Common myeloid progenitor, CD34-positive (primary cell): Measurements from ENCODE around the gene CASP12.

Experiments
- CTCF ChIA-PET: fragments of 350-600 bp; sonication (Branson Sonifier 250); formaldehyde crosslinking; loops from one replicate; lab custom pipeline; 2021; ENCODE audit warnings: antibody characterized with exemption; lab: Charles Lee
- POLR2A ChIA-PET: fragments of 350-600 bp; sonication (Branson Sonifier 250); formaldehyde crosslinking; loops from one replicate; lab custom pipeline; 2021; ENCODE audit warnings: antibody characterized with exemption; lab: Charles Lee
- DNase-seq, 3 donors: peaks; one replicate each; pipeline versions ENCODE4 v3.0.0 to v3.0.0-alpha.2; 2013
- H3K27ac ChIP-seq, 2 experiments: 1 replicate in 1 of 2; 2 replicates in 1 of 2; pipeline ENCODE4 v1.7.0; 2013; ENCODE audit warnings: inconsistent platforms in 2 of 2, low read length in 2 of 2, mild to moderate bottlenecking in 2 of 2, low read depth in 1 of 2, moderate library complexity in 1 of 2; ENCODE audit not compliant: severe bottlenecking in 2 of 2, insufficient read depth in 1 of 2, poor library complexity in 1 of 2
- H3K27me3 ChIP-seq, 5 experiments: replicated peaks in 2 of 5; 1 replicate in 3 of 5; 2 replicates in 2 of 5; pipeline versions ENCODE4 v1.6.1 to v1.7.0; 2013; ENCODE audit warnings: low read length in 4 of 5, mild to moderate bottlenecking in 2 of 5, moderate library complexity in 2 of 5, inconsistent platforms in 1 of 5; ENCODE audit not compliant: insufficient read depth in 5 of 5, control insufficient read depth in 4 of 5
- H3K36me3 ChIP-seq, 4 experiments: 1 replicate in 2 of 4; 2 replicates in 2 of 4; pipeline versions ENCODE4 v1.6.1 to v1.7.0; 2013; ENCODE audit warnings: low read length in 3 of 4, control low read depth in 1 of 4, mild to moderate bottlenecking in 1 of 4; ENCODE audit not compliant: control insufficient read depth in 4 of 4, insufficient read depth in 4 of 4
- H3K4me1 ChIP-seq, 4 experiments: 1 replicate in 3 of 4; 2 replicates in 1 of 4; pipeline versions ENCODE4 v1.6.1 to v1.7.1; 2013; ENCODE audit warnings: low read length in 3 of 4, mild to moderate bottlenecking in 3 of 4, control low read depth in 1 of 4, inconsistent platforms in 1 of 4, moderate library complexity in 1 of 4; ENCODE audit not compliant: control insufficient read depth in 4 of 4, insufficient read depth in 4 of 4; ENCODE audit errors: control extremely low read depth in 1 of 4
- H3K4me3 ChIP-seq, 7 experiments: 1 replicate in 4 of 7; 2 replicates in 3 of 7; pipeline versions ENCODE4 v1.5.1 to v1.7.0; 2013; ENCODE audit warnings: mild to moderate bottlenecking in 7 of 7, low read length in 6 of 7, moderate library complexity in 6 of 7, inconsistent platforms in 2 of 7, low read depth in 2 of 7, control low read depth in 1 of 7; ENCODE audit not compliant: insufficient read depth in 4 of 7, control insufficient read depth in 1 of 7; ENCODE audit errors: extremely low read depth in 1 of 7
- H3K9me3 ChIP-seq, 5 experiments: 1 replicate in 4 of 5; 2 replicates in 1 of 5; pipeline versions ENCODE4 v1.6.1 to v1.7.1; 2013; ENCODE audit warnings: low read length in 4 of 5, mild to moderate bottlenecking in 2 of 5, inconsistent platforms in 1 of 5, low read depth in 1 of 5, moderate library complexity in 1 of 5; ENCODE audit not compliant: control insufficient read depth in 4 of 5, insufficient read depth in 2 of 5; ENCODE audit errors: control extremely low read depth in 1 of 5
- WGBS: methylation state at CpG from one replicate; pipeline ENCODE4 v1.1.5; 2013; ENCODE audit not compliant: insufficient coverage; 5-methylcytosine and 5-hydroxymethylcytosine counted together

Gene CASP12

DNA sequence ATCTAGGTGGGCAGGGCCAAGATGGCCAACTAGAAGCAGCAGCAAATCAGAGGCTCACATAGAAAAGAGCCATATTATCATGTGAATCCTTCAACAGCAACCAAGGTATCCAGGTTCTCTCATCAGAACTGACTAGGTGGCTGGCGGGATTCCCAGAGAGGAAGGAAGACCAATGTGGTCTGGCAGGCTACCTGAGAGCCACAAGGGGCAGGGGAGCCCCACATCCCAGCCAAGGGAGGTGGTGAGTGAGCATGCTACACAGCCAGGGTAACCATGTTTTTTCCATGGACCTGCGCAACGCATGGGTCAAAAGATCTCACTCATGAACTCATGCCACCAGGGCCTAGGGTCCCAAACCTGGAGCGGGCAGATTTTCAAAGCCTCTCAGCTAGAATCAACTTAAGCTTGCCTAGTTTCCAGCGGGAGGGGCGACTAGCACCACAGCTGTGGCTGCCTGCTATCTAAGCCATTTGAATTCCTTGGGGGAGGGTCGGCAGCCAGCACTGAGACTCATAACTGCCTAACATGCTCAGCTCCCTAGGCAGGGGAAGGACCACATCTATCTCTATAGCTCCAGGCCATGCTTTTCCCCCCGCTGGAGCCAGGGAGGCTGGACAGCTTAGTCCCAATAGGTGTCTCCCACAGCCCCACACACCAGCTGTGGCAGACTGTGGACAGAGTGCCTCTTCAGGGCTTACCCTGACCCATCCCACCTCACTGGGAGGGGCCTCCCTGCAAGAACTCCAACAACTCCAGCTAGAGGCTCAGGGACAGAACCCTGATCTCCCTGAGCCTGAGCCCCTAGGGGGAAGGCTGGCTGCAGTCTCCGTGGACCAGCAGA lies 28.7 kb upstream of the CASP12 start:
- ChIA-PET CTCF (interaction anchor here (1.2 kb wide), 1 partner anchor 74 kb away, joined by 3 read pairs; no protein-coding TSS in a partner anchor), POLR2A (no interaction called here)
- no peak overlapping the region for H3K27ac ChIP-seq
- peaks cover 0 to 2% (median 0%) of the 10 kb centered on the region in 4 experiments for H3K4me1 ChIP-seq
- no peak overlapping the region for H3K4me3 ChIP-seq
- 94% methylated on average over 8 of the region's 9 CpGs for whole genome bisulfite sequencing
- no peaks in the 10 kb centered on the region for H3K27me3 ChIP-seq
- no peak for DNase-seq
- peaks cover 0 to 8% (median 3%) of the 10 kb centered on the region in 5 experiments for H3K9me3 ChIP-seq
- H3K36me3 ChIP-seq, result no peaks in the 10 kb centered on the region

DNA sequence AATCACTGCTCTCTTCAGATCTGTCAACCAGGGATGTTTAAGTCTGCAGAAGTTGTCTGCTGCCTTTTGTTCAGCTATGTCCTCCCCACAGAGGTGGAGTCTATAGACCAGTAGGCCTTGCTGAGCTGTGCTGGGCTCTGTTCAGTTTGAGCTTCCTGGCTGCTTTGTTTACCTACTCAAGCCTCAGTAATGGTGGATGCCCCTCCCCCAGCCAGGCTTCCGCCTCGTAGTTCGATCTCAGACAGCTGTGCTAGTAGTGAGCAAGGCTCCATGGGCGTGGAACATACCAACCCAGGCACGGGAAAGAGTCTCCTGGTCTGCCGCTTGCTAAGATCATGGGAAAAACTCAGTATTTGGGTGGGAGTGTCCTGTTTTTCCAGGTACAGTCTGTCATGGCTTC lies 27.6 kb upstream of the CASP12 start:
- 100% methylated on average over 6 of the region's 6 CpGs for WGBS
- DNase-seq, result no peak
- no peak overlapping the region for H3K27ac ChIP-seq
- no peaks in the 10 kb centered on the region for H3K27me3 ChIP-seq
- CTCF ChIA-PET, result interaction anchor here (1.2 kb wide), 1 partner anchor 75 kb away, joined by 3 read pairs; no protein-coding TSS in a partner anchor
- peaks cover 0 to 5% (median 3%) of the 10 kb centered on the region in 5 experiments for H3K9me3 ChIP-seq
- H3K4me3 ChIP-seq, result no peak overlapping the region
- POLR2A ChIA-PET, result no interaction called here
- no peaks in the 10 kb centered on the region for H3K36me3 ChIP-seq
- peaks cover 0 to 2% (median 0%) of the 10 kb centered on the region in 4 experiments for H3K4me1 ChIP-seq

DNA sequence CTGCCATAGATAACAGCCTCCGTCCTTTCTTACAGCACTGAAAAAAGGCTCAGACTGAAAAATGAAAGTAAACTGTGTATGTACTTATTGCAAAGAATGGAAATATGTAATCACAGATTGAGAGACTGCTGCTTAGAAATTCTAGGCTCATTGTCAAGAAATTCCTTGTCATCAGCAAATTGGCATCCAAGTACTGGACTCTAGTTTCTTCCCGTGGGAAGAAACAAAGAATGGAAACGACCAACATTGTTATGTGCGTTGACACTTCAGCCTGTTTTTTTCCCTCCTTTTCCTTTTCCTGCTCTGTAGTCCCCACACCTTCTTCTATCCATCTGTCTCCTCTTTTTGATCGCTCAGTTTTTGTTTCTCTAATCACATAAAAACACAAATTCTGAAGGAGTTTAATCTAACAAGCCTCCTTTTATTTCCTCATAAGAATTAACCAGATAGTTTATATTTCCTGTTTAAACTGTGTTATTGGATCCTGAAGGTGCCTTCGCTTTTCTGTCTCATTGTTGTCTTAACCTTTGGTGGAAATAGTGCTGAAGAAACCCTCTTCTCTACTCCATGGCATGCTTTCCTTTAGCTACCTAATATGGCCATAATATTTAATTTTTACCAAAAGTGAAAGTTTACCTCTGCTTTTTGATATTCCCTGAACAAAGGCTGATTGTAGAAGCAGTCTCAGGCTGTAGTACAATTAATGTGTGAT lies 20.0 kb upstream of the CASP12 start:
- Histone ChIP-seq H3K9me3 (no peaks in the 10 kb centered on the region), H3K27ac (peak overlapping the region in 1 of 2 experiments; percentile 70), H3K27me3 (no peaks in the 10 kb centered on the region), H3K36me3 (no peaks in the 10 kb centered on the region), H3K4me1 (peaks cover 0 to 9% (median 7%) of the 10 kb centered on the region in 4 experiments), H3K4me3 (peak overlapping the region in 6 of 7 experiments; percentile 33 to 82 (median 59))
- ChIA-PET CTCF (no interaction called here), POLR2A (no interaction called here)
- 15% methylated on average over 4 of the region's 6 CpGs for WGBS
- peak in 2 of 3 donors; percentile 33 to 43 for DNase-seq

- ChIA-PET POLR2A (no interaction called here), CTCF (interaction anchor here (0.6 kb wide), 1 partner anchor 161 kb away, joined by 3 read pairs; no protein-coding TSS in a partner anchor)
- H3K27me3 ChIP-seq, result no peaks in the 10 kb centered on the region
- whole genome bisulfite sequencing, result 0% methylated on average over 1 of the region's 4 CpGs
- H3K36me3 ChIP-seq, result no peaks in the 10 kb centered on the region
- no peaks in the 10 kb centered on the region for H3K9me3 ChIP-seq
- H3K27ac ChIP-seq, result peak overlapping the region; percentile 12 to 70
- no peak for DNase-seq
- peak overlapping the region in 5 of 7 experiments; percentile 59 to 82 (median 59) for H3K4me3 ChIP-seq
- H3K4me1 ChIP-seq, result peaks cover 0 to 9% (median 7%) of the 10 kb centered on the region in 4 experiments
Observed at GRCh38 chr11:104917271-104918112, 19.2 kb upstream of the CASP12 start.

DNA sequence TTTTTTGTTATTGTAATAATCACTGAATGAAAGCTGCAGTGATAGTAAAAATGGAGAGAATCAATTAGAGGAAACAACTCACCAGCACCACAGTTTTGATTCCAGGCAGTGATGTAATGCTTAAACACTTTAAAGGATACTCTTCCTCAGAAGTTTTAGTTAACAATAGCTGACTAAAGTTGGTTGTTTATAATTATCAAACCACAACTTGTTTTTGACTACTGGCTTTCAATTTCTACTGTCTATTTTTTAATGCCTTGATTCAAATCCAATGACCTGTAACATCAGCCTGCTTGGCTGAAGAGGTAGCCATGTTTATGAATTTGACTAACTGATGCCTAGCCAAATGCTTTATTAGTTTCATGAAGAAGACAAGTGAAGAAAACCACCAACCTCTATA lies 18.2 kb upstream of the CASP12 start:
- DNase-seq, result no peak
- H3K27ac ChIP-seq, result no peak overlapping the region
- H3K27me3 ChIP-seq, result no peaks in the 10 kb centered on the region
- no peak overlapping the region for H3K4me3 ChIP-seq
- ChIA-PET CTCF (interaction anchor here (0.6 to 1.5 kb wide), 3 partner anchors 31 to 216 kb away, joined by 3 to 4 read pairs (median 3); no protein-coding TSS in a partner anchor), POLR2A (no interaction called here)
- H3K9me3 ChIP-seq, result no peaks in the 10 kb centered on the region
- no peaks in the 10 kb centered on the region for H3K36me3 ChIP-seq
- H3K4me1 ChIP-seq, result peaks cover 0 to 9% (median 7%) of the 10 kb centered on the region in 4 experiments

- Histone ChIP-seq H3K27ac (no peak overlapping the region), H3K27me3 (no peaks in the 10 kb centered on the region), H3K9me3 (no peaks in the 10 kb centered on the region), H3K4me3 (no peak overlapping the region), H3K4me1 (peaks cover 0 to under 1% (median 0%) of the 10 kb centered on the region in 4 experiments), H3K36me3 (no peaks in the 10 kb centered on the region)
- ChIA-PET POLR2A (interaction anchor here (0.6 kb wide), 1 partner anchor 45 kb away, joined by 3 read pairs; no protein-coding TSS in a partner anchor), CTCF (no interaction called here)
- no CpG with 5 or more reads among the region's 3 CpGs for WGBS
- DNase-seq, result no peak
Observed at GRCh38 chr11:104912102-104912501, 13.8 kb upstream of the CASP12 start.
